GM21737 (cell line): ENCODE results near the gene NMNAT1.
"Not testable (repeated sequence)": the region's sequence is repeated elsewhere in the genome, so short reads cannot be mapped to it uniquely, and the experiment has no call there.

Source experiments
- ATAC-seq: cut with Tn5 transposase; IDR thresholded peaks from one replicate; pipeline ENCODE4 v1.9.1; 2021; ENCODE audit warnings: mild to moderate bottlenecking, moderate library complexity; ENCODE audit not compliant: unreplicated experiment

The NMNAT1 gene

DNA sequence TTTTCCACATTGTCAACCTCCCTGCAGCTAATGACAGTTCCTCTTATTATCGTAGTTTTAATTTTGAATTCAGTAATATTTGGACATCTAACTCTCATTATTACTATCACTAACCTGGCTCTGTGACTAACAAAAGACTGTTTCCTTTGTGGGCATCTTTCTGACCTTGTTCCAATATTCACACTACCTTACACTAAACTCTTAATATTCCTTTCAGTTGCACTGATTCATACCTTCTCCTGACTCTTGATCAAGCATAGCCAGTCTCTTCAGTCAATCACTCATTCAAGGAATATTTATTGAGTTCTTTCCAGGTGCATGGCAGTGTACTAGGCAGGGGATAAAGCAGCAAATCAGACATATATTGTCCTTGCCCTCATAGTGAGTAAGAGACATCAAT, 25.4 kb upstream of the NMNAT1 start:
- ATAC-seq: no peak

DNA sequence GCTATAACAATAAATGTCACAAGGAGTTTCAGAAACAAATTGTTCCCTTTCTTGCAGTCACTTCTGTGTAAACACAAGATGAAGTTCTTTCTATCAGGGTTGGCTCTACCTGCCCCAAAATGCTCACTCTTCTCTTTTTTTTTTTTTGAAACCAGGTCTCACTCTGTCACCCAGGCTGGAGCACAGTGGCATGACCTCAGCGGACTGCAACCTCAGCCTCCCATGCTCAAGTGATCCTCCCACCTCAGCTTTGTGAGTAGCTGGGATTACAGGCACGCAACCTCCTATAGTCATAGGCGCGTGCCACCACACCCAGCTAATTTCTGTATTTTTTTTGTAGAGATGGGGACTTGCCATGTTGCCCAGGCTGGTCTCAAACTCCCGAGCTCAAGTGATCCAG, 22.7 kb upstream of the NMNAT1 start:
- ATAC-seq: no peak

DNA sequence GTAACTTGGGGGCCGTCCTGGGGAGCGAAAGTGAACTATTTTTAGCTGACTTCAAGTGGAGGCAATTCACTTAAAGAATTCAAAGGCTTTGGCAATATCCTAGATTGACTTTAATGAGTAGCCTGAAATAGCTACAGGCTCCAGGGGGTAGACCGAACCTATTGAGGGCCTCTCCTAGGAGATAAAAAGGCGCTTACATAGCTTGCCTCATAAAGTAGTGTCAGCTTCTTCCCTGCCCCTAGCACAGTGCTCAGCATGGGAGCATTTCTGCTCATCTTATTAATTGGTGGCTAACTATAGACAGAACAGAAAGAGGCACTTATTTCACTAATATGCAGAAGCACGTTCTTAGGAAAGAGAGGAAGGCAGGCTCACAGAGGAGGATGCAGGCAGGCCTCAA, 20.9 kb upstream of the NMNAT1 start:
- no peak for ATAC-seq

DNA sequence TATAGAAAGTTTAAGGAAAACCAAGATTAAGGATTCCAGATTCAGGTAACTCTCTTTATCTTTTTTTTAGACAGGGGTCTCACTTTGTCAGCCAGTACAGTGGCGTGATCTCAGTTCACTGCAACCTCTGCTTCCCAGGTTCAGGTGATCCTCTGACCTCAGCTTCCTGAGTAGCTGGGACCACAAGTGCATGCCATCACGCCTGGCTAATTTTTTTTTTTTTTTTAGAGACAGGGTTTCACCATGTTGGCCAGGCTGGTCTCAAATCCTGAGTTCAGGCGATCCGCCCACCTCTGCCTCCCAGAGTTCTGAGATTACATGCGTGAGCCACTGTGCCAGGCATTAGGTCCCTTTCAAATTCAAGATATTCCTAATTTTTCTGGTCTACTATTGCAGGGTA, 16.0 kb upstream of the NMNAT1 start:
- ATAC-seq: no peak

DNA sequence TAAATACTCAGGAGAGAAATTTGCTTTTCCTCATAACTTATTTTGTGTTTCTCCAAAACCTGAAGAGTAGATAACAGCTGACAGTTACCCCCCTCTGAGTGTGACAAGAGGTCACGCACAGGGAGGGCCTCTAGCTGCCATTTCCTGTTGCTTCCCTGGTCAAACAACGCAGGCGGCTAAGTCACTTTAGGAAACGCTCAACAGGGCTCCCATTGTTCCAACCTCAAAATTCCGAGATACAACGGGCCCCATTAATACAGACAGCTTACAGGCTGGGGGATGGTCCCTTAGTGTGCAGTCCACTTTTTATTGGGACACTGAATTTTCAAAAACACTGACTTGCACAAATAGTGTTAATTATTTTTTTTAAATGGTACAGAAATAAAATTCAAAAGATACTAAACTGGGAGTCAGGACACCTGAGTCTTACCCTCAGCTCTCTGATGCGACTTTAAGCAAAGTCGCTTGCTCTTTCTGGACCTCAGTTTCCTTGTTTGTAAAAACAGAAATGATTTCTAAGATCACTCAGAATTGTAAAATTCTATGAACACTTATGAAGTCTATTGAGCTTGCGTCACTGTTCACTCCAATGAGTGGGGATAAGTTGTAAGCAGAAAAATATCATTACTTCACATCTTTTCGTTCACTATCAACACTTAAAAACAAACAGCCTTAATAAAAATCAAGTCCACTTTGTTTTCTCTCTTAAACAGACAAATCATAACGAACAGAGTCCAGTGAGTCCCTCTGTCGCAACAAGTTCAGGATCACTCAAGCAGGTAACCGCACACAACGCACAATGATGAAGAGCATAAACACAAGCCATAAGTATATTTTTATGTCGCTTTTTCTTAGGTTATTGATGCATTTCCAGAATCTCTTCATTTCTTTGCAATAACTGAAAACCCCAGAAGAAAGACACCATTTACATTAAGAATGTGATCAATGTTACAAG, 13.6 kb upstream of the NMNAT1 start:
- no peak for ATAC-seq

- no peak for ATAC-seq
Measured at GRCh38 chr1:9942399-9942938, 806 bp upstream of the NMNAT1 start.

DNA sequence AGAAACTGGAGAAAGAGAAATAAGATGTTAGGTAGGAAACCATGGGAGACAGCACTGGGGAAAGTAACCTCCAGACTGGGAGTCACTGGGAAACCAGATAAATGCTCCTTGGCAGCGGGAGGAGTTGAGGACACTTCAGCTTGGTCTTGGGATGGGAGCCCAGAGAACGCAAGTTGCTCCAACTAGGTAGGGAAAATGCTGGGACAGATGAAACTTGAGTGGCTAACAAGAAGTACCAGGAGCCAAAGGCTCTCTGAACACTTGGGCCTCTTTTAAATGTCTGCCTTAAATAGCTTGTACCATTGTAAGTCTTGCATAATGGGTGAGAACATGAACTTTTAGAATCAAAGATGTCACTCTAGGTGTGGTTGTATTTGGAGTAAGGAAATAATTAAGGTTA, 3.0 kb downstream of the NMNAT1 start:
- ATAC-seq: no peak

DNA sequence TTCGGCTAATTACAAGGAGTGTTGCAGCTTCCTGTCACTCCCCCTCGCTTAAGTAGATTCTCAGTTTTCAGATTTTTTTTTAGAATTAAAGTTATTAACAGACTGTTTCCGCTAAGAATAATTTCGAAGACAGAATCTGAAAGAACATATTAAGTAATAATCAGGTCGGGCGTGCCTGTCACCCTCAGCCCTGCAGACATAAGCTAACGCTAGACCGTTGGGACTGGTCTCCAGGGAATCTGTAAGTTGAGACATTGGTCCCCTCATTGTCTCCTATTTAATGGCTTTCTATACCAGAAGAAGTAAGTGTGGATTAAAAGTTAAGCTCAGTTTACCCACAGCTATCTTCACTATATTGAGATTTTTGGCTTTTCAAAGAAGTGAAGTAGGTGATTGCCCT, 14.5 kb downstream of the NMNAT1 start:
- no peak for ATAC-seq

DNA sequence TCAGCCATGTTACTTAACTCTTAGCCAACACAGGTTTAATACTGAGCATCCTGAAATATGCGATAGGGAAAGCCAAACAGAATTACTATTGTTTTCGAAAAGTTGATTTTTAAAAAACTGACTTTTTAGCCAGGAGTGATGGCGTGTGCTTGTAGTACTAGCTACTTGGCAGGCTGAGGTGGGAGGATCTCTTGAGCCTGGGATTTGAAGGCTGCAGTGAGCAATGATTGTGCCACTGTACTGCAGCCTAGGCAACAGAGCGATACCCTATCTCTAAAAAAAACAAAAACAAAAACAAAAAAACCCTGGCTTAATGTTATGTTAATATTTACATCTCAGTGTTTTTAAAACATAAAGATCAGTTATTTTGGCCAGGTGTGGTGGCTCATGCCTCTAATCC, 16.7 kb downstream of the NMNAT1 start:
- no peak for ATAC-seq

GRCh38 chr1:9960706-9961562, 17.7 kb downstream of the NMNAT1 start:
- no peak for ATAC-seq

- ATAC-seq: no peak
Measured at GRCh38 chr1:9984253-9984652, 41.0 kb downstream of the NMNAT1 start.

DNA sequence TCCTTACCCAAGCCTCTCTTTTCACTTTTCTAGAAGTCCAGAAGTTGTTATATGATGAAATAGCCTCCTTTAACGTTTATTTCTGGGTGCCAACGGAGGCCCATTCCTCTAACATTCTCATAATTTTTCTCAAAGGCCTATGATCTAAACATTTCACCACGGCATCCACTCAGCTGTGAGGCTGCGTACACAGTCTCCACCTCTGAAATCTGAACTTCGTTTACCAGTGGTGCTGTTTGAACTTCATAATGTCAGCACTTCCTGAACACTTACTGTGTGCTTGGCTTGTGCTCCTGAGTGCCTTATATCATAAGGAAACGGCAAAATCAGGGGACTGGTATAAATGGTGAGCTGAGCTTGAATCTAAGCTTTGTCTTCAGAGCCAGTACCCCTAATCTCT, 41.7 kb downstream of the NMNAT1 start:
- ATAC-seq: no peak

DNA sequence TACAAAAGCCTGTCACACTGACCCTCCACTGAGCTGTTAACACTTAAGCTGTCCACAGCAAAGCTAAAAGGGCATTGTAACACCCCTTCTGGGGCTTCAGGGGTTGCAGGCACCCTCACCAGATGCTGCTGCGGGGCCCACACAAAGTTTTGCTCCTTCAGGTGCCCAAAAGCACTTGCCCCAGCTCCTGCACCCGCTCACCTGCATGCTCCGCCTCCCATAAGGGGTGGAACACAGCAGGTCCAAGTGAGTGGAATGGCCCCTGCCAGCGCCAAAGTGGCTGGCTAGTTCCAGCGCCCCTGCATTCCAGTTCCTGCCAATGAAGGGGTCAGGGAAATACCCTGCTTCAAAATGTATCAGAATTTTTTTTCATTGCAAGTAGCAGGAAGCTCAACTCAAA, 46.5 kb downstream of the NMNAT1 start:
- no peak for ATAC-seq

DNA sequence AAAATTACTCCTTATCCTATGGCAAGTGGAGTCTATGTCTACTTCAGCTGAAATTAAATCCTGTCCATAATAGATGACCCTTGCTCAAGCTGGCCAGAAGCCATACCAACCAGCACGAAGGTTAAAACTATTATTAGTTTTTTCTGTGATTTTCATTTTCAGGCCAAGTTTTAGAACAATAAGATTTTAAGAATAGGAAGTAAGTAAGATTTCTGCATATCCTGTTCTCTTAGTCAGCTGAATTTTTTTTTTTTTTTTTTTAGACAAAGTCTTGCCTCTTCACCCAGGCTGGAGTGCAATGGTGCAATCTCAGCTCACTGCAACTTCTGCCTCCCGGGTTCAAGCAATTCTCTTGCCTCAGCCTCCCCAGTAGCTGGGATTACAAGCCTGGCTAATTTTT, 47.7 kb downstream of the NMNAT1 start:
- ATAC-seq: no peak

- ATAC-seq: no peak
Measured at GRCh38 chr1:9992910-9993309, 49.6 kb downstream of the NMNAT1 start.

DNA sequence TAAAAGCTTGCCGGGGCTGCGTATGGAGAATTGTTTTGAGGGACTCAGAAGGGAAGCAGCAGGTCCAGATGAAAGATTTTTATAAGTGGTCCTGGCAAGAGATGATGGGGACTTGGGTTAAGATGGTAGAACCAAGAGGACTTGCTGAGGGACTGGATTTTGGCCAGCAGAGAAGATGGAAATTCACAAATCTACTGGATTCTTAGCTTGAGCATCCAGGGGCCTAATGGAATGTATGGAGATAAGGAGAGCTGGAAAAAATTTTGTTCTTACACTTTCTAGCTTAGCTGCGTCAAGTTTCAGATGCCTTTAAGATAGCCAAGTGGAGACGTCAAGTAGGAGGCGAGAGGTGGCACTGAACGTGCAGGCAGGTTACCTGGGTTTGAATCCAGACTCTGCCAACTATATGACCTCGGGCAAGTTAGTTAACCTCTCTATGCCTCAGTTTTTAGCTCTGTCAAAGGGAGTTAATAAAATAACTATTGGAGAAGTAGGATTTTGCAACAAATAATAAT, 50.3 kb downstream of the NMNAT1 start:
- no peak for ATAC-seq

DNA sequence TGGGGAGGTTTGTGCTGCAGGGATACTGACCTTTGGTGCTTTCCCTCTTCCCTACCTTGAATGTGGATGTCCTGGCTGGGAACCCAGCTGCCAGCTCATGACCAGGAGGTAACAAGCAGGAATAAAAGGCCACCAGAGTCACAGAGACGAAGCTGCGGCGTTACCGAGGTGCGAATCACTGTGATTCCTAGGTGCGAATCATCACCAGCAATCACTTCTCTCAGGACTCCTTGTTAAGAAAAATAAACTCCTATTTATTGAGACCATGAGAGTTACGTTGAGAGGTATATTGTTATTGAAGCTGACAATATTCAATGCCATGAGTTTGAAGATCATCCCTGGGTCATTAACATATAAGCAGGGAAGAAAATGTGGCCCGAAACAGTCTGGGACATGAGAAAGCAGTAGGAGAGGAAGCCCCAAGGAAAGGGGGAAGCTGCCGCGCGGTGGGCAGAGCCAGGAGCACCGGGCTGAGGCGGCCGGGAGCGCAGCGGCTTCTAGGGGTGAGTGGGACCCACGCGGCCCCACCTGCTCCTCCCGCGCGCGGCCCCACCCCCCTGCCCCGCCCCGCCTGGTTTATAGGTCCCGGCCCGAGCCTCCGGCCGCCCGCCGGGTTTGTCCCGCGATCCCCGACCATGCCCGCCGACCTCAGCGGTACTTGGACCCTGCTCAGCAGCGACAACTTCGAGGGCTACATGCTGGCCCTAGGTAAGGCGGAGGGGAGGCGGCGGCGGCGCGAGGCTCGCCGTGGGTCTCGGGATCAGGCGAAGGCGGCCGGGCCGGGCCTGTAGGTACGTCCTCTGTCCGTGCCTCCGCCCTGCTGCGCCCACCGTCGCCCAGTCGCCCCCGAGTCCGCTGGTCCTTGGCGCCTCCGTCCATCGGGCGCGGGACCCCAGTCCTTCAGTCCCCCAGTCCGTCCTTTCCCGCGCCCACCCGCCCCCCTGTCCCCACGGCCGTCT, 53.6 kb downstream of the NMNAT1 start, which contains the start of gene RBP7:
Gene RBP7 (plus strand): TSS at position 605 of the 959 bp plus-strand sequence. CDS start 31 bp downstream, at position 636.
- ATAC-seq: no peak

GRCh38 chr1:10001016-10001665, 57.9 kb downstream of the NMNAT1 start:
- ATAC-seq: no peak

DNA sequence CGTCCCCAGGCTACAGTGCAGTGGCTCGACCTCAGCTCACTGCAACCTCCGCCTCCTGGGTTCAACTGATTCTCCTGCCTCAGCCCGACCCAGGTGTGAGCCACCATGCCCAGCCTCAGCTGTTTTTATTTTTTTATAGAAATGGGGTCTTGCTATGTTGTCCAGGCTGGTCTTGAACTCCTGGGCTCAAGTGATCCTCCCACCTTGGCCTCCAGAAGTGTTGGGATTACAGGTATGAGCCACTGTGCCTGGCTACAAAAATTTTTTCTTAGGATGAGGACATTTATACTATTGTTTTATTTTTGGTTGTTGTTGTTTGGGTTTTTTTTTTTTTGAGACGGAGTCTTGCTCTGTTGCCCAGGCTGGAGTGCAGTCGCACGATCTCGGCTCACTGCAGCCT, 62.0 kb downstream of the NMNAT1 start:
- ATAC-seq: not testable (repeated sequence)

DNA sequence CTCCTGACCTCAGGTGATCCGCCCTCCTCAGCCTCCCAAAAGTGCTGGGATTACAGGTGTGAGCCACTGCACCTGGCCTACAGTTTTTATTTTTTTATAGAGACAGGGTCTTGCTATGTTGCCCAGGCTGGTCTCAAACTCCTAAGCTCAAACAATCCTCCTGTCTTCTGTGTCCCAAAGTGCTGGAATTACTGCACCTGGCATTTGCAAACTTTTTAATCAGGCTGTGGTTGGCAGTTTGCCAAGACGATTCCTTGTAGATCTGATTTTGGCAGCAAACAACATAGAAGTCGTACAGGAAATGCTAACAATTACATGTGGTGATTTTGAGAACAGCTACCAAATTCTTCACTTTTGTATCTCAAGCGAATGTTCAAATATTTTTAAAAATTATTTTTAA, 63.9 kb downstream of the NMNAT1 start:
- ATAC-seq: no peak
